ENCODE results near the gene FYN.

FYN gene

GRCh38 chr6:111707773-111708172, 165.5 kb downstream of the FYN start:
- DNase-seq (ENCODE audit: low spot score) = no peak

GRCh38 chr6:111706841-111707391, 166.3 kb downstream of the FYN start:
- DNase-seq (ENCODE audit: low spot score) = peak; percentile 54

GRCh38 chr6:111703723-111704122, 169.5 kb downstream of the FYN start:
- DNase-seq (ENCODE audit: low spot score) = peak; percentile 57

GRCh38 chr6:111702268-111702667, 171.0 kb downstream of the FYN start:
- no peak for DNase-seq (ENCODE audit: low spot score)

GRCh38 chr6:111701146-111701545, 172.1 kb downstream of the FYN start:
- no peak for DNase-seq (ENCODE audit: low spot score)

GRCh38 chr6:111700135-111700690, 173.0 kb downstream of the FYN start:
- DNase-seq (ENCODE audit: low spot score) = no peak

- DNase-seq (ENCODE audit: low spot score) = no peak
Observed at GRCh38 chr6:111699123-111699522, 174.1 kb downstream of the FYN start.

GRCh38 chr6:111696814-111697213, 176.4 kb downstream of the FYN start:
- DNase-seq (ENCODE audit: low spot score) = no peak

GRCh38 chr6:111692327-111693164, 180.7 kb downstream of the FYN start:
- DNase-seq (ENCODE audit: low spot score) = no peak

GRCh38 chr6:111691345-111692225, 181.7 kb downstream of the FYN start:
- DNase-seq (ENCODE audit: low spot score) = no peak

GRCh38 chr6:111689946-111690345, 183.3 kb downstream of the FYN start:
- DNase-seq (ENCODE audit: low spot score) = no peak

- no peak for DNase-seq (ENCODE audit: low spot score)
Observed at GRCh38 chr6:111689419-111689818, 183.8 kb downstream of the FYN start.

- no peak for DNase-seq (ENCODE audit: low spot score)
Observed at GRCh38 chr6:111688331-111688730, 184.9 kb downstream of the FYN start.

- DNase-seq (ENCODE audit: low spot score) = no peak
Observed at GRCh38 chr6:111687652-111688051, 185.6 kb downstream of the FYN start.

GRCh38 chr6:111686932-111687266, 186.4 kb downstream of the FYN start:
- DNase-seq (ENCODE audit: low spot score) = no peak

- DNase-seq (ENCODE audit: low spot score) = peak; percentile 83
Observed at GRCh38 chr6:111686249-111686931, 186.9 kb downstream of the FYN start.

GRCh38 chr6:111685526-111685925, 187.7 kb downstream of the FYN start:
- DNase-seq (ENCODE audit: low spot score) = no peak

- no peak for DNase-seq (ENCODE audit: low spot score)
Observed at GRCh38 chr6:111685058-111685457, 188.2 kb downstream of the FYN start.

- DNase-seq (ENCODE audit: low spot score) = no peak
Observed at GRCh38 chr6:111683749-111684267, 189.4 kb downstream of the FYN start.

GRCh38 chr6:111683157-111683556, 190.1 kb downstream of the FYN start:
- no peak for DNase-seq (ENCODE audit: low spot score)

- DNase-seq (ENCODE audit: low spot score) = no peak
Observed at GRCh38 chr6:111681860-111682259, 191.4 kb downstream of the FYN start.
